Medulla oblongata (tissue), 1 donor: Measurements from ENCODE around the gene KIAA1217.

Experiments used
- DNase-seq: peaks from one replicate; pipeline ENCODE4 v3.0.0-alpha.2; 2015; ENCODE audit errors: extremely low spot score

The KIAA1217 gene

GRCh38 chr10:24501056-24501711, 292.2 kb downstream of the KIAA1217 start:
- no peak for DNase-seq

GRCh38 chr10:24502006-24502405, 293.1 kb downstream of the KIAA1217 start:
- DNase-seq: no peak

GRCh38 chr10:24502801-24503460, 294.0 kb downstream of the KIAA1217 start:
- no peak for DNase-seq

- peak; percentile 16 for DNase-seq
These were observed 294.8 kb downstream of the KIAA1217 start for GRCh38 chr10:24503461-24504320.

- DNase-seq: no peak
These were observed 296.8 kb downstream of the KIAA1217 start for GRCh38 chr10:24505759-24506158.

GRCh38 chr10:24513155-24513554, 304.2 kb downstream of the KIAA1217 start:
- peak; percentile 28 for DNase-seq

- no peak for DNase-seq
These were observed 306.5 kb downstream of the KIAA1217 start for GRCh38 chr10:24515481-24515880.

- no peak for DNase-seq
These were observed 309.5 kb downstream of the KIAA1217 start for GRCh38 chr10:24518411-24518810.

- peak; percentile 86 for DNase-seq
These were observed 310.2 kb downstream of the KIAA1217 start for GRCh38 chr10:24518981-24519597.

- DNase-seq: no peak
These were observed 311.0 kb downstream of the KIAA1217 start for GRCh38 chr10:24519950-24520349.

- no peak for DNase-seq
These were observed 315.4 kb downstream of the KIAA1217 start for GRCh38 chr10:24524314-24524713.

GRCh38 chr10:24526085-24526649, 317.2 kb downstream of the KIAA1217 start:
- no peak for DNase-seq

GRCh38 chr10:24528946-24529345, 320.0 kb downstream of the KIAA1217 start:
- no peak for DNase-seq

- DNase-seq: no peak
These were observed 322.5 kb downstream of the KIAA1217 start for GRCh38 chr10:24531439-24531838.

- DNase-seq: no peak
These were observed 325.0 kb downstream of the KIAA1217 start for GRCh38 chr10:24533981-24534380.

GRCh38 chr10:24536636-24537035, 327.7 kb downstream of the KIAA1217 start:
- no peak for DNase-seq

GRCh38 chr10:24541239-24541753, 332.4 kb downstream of the KIAA1217 start:
- DNase-seq: no peak

- DNase-seq: no peak
These were observed 333.7 kb downstream of the KIAA1217 start for GRCh38 chr10:24542314-24543270.

GRCh38 chr10:24544776-24545175, 335.8 kb downstream of the KIAA1217 start:
- DNase-seq: no peak

GRCh38 chr10:24545585-24545984, 336.6 kb downstream of the KIAA1217 start:
- no peak for DNase-seq
